ENCODE measurements around the gene RNF6. TPM values are rescaled to one million over a fixed set of nuclear protein-coding genes. Genes with fewer than 3 reads are reported as not detected.

Gene RNF6
- total RNA-seq: 10 to 100 TPM; 31.2 to 46.2 TPM

DNA sequence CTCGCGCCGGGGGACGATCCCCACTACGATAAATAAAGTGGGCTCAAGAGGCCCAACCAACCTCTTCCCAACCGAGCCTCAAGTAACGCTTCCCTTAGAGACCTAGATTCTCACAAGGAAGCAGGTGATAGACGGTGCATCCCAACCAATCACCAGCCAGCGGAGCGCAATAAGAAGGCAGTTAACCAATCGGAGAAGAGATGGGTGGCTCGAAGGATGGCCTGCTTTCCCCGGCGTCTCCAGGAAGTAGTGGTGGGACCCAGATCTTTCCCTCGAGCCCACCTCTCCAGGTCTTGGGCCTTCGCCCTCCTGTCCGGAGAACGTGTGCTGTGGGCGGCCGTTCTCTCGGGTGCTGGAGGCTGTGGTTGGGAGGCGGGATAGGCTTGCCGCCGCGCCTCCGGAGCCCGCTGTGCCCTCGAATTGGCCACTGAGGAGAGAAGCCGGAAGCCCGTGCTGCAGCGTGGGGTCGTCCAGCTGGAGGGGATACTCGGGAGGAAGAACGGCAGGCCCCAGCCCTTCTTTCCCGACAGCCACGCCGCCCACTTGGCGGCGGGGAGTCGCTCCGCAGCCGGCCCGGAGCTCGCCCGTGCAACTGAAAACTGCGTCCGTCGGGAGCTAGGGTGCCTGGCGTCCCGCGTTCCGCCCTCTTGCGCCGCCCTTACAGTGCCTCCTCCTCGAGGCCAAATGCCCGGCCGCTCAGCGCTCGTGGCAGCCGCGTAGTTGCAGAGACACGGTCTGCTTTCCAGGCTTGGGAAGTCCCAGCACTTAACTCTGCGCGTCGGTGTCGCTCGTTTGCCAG is at the start of gene RNF6:
Gene RNF6, minus strand, starts transcription at position 594 of the 799 bp plus-strand sequence. CDS start 2,665 bp downstream, outside the sequence.
- H3K4me3 ChIP-seq: peak within 1 kb of the TSS; percentile 79
- TF ChIP-seq, protein P1, sequence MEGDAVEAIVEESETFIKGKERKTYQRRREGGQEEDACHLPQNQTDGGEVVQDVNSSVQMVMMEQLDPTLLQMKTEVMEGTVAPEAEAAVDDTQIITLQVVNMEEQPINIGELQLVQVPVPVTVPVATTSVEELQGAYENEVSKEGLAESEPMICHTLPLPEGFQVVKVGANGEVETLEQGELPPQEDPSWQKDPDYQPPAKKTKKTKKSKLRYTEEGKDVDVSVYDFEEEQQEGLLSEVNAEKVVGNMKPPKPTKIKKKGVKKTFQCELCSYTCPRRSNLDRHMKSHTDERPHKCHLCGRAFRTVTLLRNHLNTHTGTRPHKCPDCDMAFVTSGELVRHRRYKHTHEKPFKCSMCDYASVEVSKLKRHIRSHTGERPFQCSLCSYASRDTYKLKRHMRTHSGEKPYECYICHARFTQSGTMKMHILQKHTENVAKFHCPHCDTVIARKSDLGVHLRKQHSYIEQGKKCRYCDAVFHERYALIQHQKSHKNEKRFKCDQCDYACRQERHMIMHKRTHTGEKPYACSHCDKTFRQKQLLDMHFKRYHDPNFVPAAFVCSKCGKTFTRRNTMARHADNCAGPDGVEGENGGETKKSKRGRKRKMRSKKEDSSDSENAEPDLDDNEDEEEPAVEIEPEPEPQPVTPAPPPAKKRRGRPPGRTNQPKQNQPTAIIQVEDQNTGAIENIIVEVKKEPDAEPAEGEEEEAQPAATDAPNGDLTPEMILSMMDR (IDR thresholded peaks at IDR 0.05): no peak
- peak within 1 kb of the TSS; percentile 88 to 93 for H3K9ac ChIP-seq (ENCODE audit: low read depth in 2 of 2, low read length in 2 of 2)
- peak within 1 kb of the TSS; percentile 96 for H3K27ac ChIP-seq
- DNase-seq: peak; percentile 96
- intact Hi-C loops (cut with DNase I): no loop called here
- H3K36me3 ChIP-seq: no peaks in the 10 kb centered on the region
- peaks cover 8% of the 10 kb centered on the region for H3K4me1 ChIP-seq
- H3K27me3 ChIP-seq: no peaks in the 10 kb centered on the region
- no peaks in the 10 kb centered on the region for H3K9me3 ChIP-seq

- DNase-seq: no peak
- H3K9me3 ChIP-seq: no peaks in the 10 kb centered on the region
Observed at GRCh38 chr13:26270707-26271106, 48.6 kb upstream of the RNF6 start.

GRCh38 chr13:26266311-26266710 is 44.2 kb upstream of the RNF6 start:
- intact Hi-C loops (cut with DNase I): no loop called here
- Histone ChIP-seq H3K4me3 (no peak overlapping the region), H3K4me1 (no peaks in the 10 kb centered on the region), H3K36me3 (no peaks in the 10 kb centered on the region), H3K27me3 (no peaks in the 10 kb centered on the region), H3K9me3 (no peaks in the 10 kb centered on the region), H3K9ac (ENCODE audit: low read depth in 2 of 2, low read length in 2 of 2) (no peak overlapping the region), H3K27ac (no peak overlapping the region)
- TF ChIP-seq, protein P1 (IDR thresholded peaks at IDR 0.05): no peak
- no peak for DNase-seq

More at GRCh38 chr13:26270707-26271106, 48.6 kb upstream of the RNF6 start:
- TF ChIP-seq, protein P1 (IDR thresholded peaks at IDR 0.05): no peak
- no peaks in the 10 kb centered on the region for H3K36me3 ChIP-seq
- H3K27ac ChIP-seq: no peak overlapping the region
- no peak overlapping the region for H3K4me3 ChIP-seq
- no peaks in the 10 kb centered on the region for H3K27me3 ChIP-seq
- no peaks in the 10 kb centered on the region for H3K4me1 ChIP-seq
- H3K9ac ChIP-seq (ENCODE audit: low read depth in 2 of 2, low read length in 2 of 2): no peak overlapping the region
- intact Hi-C loops (cut with DNase I): no loop called here

GRCh38 chr13:26262156-26262555 is 40.0 kb upstream of the RNF6 start:
- H3K9ac ChIP-seq (ENCODE audit: low read depth in 2 of 2, low read length in 2 of 2): no peak overlapping the region
- no peaks in the 10 kb centered on the region for H3K4me1 ChIP-seq

DNA sequence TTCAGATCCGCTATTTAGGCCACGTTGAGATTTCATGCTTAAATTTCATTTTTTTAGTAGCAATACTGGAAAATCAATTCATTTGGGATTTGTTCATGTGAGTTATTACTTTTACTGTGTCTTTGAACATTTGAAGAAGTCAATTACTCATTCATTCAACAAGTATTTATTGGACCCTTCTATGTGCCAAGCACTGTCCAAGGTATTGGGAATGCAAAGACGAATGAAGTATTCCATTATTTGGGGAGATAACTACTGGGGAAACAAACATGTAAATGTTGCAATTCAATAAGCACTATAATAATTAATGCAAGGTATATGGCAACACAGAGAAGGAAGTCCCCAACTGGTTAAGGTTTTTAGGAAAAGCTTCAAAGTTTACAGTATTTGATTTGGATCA is 37.5 kb upstream of the RNF6 start:
- peaks cover 3% of the 10 kb centered on the region for H3K4me1 ChIP-seq
- H3K27ac ChIP-seq: no peak overlapping the region
- no peak overlapping the region for H3K9ac ChIP-seq (ENCODE audit: low read depth in 2 of 2, low read length in 2 of 2)
- no peak for DNase-seq
- H3K36me3 ChIP-seq: no peaks in the 10 kb centered on the region
- H3K27me3 ChIP-seq: no peaks in the 10 kb centered on the region
- intact Hi-C loops (cut with DNase I): no loop called here
- H3K9me3 ChIP-seq: no peaks in the 10 kb centered on the region
- no peak overlapping the region for H3K4me3 ChIP-seq
- TF ChIP-seq, protein P1 (IDR thresholded peaks at IDR 0.05): no peak

More at GRCh38 chr13:26262156-26262555, 40.0 kb upstream of the RNF6 start:
- TF ChIP-seq, protein P1 (IDR thresholded peaks at IDR 0.05): no peak
- Histone ChIP-seq H3K4me3 (no peak overlapping the region), H3K27ac (no peak overlapping the region), H3K9me3 (no peaks in the 10 kb centered on the region), H3K36me3 (no peaks in the 10 kb centered on the region), H3K27me3 (no peaks in the 10 kb centered on the region)
- intact Hi-C loops (cut with DNase I): no loop called here
- DNase-seq: no peak
